ENCODE measurements around the gene CELSR2.

CELSR2 gene

DNA sequence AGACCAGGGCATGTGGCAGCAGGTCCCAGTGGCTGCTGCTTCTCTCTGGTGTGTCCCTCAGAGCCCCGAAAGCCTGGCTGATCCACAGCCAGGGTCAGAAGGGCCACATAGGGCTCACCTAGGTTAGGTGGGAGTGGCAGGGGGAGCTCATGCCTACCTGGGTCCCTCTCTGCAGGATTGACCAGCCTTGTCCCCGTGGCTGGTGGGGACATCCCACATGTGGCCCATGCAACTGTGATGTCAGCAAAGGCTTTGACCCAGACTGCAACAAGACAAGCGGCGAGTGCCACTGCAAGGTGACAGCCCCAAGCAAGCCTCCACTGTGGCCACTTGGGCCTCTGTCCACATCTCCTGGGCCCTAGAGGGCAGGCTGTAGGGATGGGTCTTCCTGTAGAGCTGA lies 15.7 kb downstream of the CELSR2 start:
- DNase-seq (ENCODE audit: low read depth), result no peak

DNA sequence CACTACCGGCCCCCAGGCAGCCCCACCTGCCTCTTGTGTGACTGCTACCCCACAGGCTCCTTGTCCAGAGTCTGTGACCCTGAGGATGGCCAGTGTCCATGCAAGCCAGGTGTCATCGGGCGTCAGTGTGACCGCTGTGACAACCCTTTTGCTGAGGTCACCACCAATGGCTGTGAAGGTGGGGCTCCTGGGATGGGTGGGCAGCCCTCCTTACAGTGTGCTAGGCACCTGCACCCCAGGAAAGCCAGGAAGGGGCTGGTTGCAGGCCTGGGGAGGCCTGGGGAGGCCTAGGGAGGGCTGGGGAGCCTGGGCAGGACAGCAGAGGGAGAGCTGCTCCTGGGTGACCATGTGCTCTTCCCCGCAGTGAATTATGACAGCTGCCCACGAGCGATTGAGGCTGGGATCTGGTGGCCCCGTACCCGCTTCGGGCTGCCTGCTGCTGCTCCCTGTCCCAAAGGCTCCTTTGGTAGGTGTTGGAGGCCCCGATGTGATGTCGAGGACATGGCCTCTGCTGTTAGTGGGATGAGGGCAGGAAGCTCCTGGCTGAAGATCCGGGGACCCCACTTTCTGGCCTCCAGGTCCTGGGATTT lies 16.5 kb downstream of the CELSR2 start:
- no peak for DNase-seq (ENCODE audit: low read depth)

DNA sequence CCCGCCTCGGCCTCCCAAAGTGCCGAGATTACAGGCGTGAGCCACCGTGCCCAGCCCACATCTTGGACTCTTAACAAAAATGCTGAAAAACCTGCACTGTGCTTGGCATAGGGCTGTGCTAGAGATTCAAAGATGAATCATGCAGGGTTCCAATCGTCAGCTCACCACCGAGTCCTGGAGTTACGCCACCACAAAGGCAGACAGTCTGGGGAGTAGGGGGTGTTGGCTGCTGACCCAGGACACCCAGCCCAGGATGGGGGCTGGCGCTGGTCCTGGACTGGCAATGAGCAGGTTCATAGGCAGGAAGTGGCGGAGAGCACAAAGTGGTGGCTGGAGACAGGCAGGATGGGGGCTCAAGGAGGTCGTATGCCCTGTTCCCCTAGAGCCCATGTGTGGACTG lies 17.6 kb downstream of the CELSR2 start:
- no peak for DNase-seq (ENCODE audit: low read depth)

DNA sequence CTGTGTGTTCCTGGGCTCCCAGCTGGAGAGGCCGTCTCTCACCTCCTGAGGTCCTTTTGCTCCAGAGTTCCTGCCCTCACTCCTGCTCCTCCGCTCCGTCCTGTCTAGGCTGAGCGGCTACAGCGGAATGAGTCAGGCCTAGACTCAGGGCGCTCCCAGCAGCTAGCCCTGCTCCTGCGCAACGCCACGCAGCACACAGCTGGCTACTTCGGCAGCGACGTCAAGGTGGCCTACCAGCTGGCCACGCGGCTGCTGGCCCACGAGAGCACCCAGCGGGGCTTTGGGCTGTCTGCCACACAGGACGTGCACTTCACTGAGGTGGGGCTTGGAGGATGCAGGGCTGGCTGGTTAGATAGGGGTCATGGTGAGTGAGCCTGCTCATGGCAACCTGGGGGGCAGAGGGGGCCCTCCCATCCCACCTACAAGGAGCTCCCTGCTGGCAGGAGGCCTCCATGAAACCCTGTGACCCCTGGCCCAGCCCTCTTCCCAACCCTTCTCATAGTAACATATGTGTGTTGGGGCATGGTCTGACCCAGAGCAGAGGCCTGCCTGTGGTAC lies 18.5 kb downstream of the CELSR2 start:
- DNase-seq (ENCODE audit: low read depth), result no peak

DNA sequence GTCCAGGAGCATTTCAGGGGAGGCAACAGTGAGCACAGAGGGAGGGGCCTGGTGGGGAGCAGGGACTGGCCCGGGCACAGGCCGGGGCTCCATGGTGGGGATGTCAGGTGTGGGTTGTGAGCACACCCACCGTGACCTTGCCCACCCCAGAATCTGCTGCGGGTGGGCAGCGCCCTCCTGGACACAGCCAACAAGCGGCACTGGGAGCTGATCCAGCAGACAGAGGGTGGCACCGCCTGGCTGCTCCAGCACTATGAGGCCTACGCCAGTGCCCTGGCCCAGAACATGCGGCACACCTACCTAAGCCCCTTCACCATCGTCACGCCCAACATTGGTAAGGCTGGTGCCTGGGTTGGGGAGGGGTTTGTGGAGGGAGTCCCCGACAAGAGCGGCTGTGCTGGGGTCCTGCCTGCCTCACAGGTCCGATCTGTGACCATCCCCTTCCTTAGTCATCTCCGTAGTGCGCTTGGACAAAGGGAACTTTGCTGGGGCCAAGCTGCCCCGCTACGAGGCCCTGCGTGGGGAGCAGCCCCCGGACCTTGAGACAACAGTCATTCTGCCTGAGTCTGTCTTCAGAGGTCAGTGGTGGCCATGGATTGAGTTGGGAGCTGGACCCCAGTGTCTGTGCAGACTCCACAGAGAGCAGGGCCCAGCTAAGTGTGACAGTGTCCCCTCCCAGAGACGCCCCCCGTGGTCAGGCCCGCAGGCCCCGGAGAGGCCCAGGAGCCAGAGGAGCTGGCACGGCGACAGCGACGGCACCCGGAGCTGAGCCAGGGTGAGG lies 19.3 kb downstream of the CELSR2 start:
- no peak for DNase-seq (ENCODE audit: low read depth)

DNA sequence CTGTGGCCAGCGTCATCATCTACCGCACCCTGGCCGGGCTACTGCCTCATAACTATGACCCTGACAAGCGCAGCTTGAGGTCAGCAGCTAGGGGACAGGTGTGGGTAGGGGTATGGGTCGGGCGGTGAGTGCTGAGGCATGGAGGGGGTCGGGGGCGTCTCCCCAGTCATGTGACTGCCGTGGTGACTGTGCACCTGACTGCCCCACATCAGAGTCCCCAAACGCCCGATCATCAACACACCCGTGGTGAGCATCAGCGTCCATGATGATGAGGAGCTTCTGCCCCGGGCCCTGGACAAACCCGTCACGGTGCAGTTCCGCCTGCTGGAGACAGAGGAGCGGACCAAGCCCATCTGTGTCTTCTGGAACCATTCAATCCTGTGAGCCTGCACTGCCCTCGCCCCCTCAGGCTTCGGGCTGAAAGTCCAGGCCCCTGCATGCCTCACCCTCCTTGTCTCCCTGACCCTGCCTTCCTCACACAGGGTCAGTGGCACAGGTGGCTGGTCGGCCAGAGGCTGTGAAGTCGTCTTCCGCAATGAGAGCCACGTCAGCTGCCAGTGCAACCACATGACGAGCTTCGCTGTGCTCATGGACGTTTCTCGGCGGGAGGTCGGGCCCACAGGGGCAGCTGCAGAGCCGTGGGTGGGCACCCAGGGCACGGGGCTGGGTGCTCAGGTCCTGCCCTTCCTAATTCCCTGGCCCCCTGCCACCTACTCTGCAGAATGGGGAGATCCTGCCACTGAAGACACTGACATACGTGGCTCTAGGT lies 20.1 kb downstream of the CELSR2 start:
- no peak for DNase-seq (ENCODE audit: low read depth)

DNA sequence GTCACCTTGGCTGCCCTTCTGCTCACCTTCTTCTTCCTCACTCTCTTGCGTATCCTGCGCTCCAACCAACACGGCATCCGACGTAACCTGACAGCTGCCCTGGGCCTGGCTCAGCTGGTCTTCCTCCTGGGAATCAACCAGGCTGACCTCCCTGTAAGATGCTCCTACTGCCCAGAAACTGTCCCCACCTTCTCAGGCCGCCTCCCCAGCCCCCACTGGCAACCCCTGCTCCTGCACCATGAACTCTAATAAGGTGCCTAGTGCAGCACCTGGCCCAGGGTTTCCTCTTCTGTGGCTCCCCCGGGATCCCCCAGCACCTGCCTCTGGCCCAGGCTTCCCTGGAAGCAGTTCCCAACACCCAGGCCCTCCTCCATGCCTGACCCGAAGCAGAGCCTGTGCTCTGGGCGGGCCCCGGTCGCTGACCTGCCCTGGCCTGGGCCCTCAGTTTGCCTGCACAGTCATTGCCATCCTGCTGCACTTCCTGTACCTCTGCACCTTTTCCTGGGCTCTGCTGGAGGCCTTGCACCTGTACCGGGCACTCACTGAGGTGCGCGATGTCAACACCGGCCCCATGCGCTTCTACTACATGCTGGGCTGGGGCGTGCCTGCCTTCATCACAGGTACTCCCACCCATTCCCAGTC lies 20.8 kb downstream of the CELSR2 start:
- DNase-seq (ENCODE audit: low read depth), result no peak

DNA sequence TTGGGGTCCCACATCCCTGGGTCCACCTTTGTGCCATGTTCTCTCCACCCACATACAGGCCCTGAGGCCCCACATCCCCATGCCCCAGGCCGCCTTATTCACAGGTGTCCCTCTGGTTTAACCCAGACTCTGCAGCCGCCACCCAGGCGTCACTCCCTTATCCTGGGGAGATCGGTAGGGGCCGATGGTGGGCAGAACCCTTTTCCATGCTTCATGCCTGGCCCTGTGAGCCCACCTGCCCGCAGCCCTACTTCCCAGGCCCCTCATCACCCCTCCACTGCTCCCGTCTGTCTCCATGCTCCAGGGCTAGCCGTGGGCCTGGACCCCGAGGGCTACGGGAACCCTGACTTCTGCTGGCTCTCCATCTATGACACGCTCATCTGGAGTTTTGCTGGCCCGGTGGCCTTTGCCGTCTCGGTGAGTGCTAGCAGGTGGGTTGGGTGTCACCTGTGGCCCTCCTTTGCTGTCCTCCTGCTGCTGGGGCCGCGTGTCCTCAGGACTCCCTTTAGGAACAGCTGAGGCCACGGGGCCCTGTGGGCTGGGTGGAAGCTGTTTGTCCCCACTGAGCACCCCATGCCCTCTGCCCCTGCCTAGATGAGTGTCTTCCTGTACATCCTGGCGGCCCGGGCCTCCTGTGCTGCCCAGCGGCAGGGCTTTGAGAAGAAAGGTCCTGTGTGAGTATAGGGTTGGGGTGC lies 21.4 kb downstream of the CELSR2 start:
- no peak for DNase-seq (ENCODE audit: low read depth)

DNA sequence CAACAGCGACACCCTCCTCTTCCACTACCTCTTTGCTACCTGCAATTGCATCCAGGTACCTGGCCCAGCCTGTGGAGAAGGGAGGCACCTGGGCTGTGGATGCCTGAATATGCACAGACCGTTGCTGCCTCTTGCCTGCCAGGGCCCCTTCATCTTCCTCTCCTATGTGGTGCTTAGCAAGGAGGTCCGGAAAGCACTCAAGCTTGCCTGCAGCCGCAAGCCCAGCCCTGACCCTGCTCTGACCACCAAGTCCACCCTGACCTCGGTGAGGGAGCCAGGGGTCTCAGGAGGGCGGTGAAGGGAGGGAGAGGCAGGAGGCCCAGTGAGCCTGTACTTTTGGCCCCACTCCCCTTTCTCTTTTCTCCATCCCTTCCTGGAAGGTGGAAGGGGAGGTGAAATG lies 22.1 kb downstream of the CELSR2 start:
- no peak for DNase-seq (ENCODE audit: low read depth)

DNA sequence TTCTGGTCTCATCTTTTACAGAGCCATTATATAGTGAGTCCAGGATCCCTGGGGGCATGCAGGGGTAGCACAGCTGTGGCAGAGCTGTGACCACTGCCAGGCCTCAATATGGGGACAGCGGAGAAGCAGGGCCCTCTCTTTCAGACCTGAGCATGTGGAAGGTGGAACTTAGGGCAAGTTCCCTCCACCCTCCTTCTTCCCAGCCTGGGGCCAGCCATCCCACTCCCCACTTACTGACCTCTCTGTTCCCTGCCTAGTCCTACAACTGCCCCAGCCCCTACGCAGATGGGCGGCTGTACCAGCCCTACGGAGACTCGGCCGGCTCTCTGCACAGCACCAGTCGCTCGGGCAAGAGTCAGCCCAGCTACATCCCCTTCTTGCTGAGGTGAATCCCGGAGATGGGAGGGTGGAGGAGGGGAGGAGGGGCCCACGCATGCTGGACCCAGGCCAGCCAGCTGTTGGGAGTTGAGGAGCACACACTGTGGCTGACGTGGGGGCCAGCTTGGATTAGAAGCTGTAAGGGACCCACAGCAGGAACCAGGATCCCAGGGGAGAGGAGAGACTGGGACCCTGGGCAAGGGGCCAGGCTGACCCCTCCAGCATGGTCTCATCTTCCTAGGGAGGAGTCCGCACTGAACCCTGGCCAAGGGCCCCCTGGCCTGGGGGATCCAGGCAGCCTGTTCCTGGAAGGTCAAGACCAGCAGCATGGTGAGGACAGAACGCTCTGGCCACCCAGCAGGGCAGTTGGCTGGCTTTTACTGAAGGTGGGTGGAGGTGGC lies 22.9 kb downstream of the CELSR2 start:
- DNase-seq (ENCODE audit: low read depth), result no peak

DNA sequence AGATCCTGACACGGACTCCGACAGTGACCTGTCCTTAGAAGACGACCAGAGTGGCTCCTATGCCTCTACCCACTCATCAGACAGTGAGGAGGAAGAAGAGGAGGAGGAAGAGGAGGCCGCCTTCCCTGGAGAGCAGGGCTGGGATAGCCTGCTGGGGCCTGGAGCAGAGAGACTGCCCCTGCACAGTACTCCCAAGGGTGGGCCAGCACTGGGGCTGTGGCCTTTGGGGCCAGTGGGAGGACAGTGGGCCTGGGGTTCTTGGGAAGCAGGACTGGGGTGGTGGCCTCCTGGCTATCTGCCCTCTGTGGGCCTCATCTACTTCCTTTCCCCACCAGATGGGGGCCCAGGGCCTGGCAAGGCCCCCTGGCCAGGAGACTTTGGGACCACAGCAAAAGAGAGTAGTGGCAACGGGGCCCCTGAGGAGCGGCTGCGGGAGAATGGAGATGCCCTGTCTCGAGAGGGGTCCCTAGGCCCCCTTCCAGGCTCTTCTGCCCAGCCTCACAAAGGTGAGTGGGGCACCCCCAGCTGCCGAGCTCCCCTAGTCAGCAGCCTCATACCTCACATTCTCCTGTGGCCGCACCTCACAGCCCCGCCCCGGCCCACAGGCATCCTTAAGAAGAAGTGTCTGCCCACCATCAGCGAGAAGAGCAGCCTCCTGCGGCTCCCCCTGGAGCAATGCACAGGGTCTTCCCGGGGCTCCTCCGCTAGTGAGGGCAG lies 23.6 kb downstream of the CELSR2 start:
- no peak for DNase-seq (ENCODE audit: low read depth)

DNA sequence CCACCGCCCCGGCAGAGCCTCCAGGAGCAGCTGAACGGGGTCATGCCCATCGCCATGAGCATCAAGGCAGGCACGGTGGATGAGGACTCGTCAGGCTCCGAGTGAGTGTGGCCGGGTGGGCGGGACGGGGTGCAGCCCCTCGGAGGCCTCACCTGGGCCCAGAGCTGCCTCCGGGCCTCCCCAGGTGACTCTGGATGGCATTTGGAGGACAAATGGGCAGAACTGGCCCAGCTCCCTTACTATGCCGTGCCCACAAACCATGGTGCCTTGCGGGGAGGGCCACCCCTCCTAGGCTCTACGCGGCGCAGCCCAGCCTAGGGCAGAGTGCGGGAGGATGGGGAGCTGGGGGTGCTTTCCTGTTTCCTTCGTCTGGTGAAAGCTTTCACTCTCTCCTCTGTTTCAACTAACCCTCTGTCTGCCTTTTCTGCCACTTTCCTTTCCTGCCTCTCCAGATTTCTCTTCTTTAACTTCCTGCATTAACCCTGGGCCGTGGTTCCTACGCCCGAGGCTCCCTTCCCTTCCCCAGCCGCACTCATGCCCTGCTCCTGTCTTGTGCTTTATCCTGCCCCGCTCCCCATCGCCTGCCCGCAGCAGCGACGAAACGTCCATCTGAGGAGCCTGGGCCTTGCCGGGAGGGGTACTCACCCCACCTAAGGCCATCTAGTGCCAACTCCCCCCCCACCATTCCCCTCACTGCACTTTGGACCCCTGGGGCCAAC lies 24.4 kb downstream of the CELSR2 start:
- no peak for DNase-seq (ENCODE audit: low read depth)

DNA sequence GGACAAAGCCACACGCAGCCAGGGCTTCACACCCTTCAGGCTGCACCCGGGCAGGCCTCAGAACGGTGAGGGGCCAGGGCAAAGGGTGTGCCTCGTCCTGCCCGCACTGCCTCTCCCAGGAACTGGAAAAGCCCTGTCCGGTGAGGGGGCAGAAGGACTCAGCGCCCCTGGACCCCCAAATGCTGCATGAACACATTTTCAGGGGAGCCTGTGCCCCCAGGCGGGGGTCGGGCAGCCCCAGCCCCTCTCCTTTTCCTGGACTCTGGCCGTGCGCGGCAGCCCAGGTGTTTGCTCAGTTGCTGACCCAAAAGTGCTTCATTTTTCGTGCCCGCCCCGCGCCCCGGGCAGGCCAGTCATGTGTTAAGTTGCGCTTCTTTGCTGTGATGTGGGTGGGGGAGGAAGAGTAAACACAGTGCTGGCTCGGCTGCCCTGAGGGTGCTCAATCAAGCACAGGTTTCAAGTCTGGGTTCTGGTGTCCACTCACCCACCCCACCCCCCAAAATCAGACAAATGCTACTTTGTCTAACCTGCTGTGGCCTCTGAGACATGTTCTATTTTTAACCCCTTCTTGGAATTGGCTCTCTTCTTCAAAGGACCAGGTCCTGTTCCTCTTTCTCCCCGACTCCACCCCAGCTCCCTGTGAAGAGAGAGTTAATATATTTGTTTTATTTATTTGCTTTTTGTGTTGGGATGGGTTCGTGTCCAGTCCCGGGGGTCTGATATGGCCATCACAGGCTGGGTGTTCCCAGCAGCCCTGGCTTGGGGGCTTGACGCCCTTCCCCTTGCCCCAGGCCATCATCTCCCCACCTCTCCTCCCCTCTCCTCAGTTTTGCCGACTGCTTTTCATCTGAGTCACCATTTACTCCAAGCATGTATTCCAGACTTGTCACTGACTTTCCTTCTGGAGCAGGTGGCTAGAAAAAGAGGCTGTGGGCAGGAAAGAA lies 25.5 kb downstream of the CELSR2 start:
- DNase-seq (ENCODE audit: low read depth), result no peak

DNA sequence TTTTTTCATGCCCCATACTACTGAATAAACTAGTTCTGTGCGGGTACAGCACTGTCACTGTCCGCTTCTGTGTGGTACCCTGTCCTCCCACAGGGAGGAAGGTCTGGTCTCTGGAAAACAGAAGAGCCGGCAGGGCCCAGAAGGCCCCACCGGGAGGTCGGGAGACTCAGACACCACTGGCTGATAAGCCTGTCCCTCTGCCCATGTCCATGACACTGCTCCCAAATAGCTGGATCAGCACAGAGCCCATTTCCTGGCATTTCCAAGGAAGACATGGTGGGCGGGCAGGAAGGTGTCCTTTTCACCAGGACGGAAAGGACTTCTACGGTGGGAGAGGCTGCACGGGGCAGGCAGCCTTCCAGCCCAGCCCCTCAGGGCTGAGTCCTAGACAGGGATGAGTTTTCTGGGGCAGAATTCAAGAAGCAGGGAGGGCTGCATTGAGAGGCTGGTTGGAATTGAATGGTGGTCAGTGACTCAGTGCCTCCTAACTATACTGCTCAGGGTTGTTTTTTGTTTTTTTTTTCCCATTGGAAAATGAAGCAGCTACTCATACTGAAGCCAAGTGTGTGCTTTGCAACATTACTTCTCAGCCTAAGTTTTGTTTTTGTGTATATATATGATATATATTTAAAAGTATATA lies 26.5 kb downstream of the CELSR2 start:
- DNase-seq (ENCODE audit: low read depth), result no peak

DNA sequence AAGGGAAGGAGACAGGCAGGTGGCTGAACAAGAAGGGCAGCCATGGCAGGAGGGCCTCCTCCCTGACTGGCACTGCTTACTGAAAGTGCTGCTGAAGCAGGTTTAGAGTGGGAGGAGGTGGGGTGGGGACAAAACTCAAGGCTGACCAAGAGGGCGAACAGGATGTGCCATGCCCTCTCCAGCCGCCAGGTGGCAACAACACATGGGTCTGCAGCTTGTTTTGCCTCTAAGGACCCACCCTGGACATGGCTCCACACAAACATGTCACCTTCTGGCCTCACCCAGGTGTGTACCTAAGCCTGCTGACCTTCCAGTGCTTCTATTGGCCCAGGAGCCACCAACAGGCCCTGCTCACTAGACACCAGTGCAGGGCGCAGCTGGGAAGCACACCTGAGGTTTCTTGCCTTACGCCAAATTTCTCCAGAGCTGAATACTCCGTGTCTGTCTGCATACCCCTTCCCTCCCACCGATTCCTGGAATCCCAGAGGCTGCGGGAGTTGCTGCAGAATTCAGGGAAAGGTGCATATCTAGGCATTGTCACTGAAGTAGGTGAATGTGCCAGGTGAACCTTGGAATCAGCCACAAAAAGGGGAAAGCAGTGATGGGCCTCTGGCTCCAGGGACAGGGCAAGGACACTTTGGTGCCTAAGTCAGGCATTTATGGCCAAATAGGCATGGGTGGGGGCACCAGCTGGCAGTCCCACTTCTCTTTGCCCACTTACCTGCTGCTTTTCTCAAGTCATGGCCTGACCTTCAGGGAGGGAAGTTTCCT lies 28.3 kb downstream of the CELSR2 start:
- no peak for DNase-seq (ENCODE audit: low read depth)

DNA sequence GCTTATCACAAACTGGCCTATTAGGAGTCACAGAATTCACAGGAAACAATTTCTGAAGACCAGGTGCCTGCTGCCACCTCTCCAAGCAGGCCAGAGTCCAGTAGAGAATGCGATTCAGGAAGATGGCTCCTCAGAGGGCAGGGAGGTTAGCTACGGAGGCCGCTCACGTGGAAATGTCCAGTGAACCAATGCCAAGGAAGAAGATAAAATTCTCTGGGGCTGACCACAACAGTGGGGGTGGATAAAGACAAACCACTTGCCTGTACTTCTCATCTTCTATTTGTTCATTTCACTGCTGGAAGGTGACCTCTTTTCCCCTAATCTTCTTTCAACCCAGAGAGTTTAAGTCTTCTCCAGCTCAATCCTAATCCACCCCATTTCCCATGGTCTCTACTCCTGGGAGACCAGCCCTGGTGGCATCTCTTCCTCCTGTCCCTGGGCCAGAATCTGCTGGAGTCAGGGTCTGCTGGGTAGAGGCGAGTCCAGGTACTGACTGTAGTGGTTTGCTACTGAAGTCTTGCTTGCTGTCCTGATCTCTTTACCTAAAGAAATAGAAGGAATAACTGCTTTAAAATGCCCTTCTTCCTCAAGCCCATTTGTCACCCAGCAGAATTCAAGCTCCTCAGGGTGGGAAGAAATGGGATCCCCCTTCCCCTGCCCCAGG lies 30.4 kb downstream of the CELSR2 start:
- DNase-seq (ENCODE audit: low read depth), result no peak

DNA sequence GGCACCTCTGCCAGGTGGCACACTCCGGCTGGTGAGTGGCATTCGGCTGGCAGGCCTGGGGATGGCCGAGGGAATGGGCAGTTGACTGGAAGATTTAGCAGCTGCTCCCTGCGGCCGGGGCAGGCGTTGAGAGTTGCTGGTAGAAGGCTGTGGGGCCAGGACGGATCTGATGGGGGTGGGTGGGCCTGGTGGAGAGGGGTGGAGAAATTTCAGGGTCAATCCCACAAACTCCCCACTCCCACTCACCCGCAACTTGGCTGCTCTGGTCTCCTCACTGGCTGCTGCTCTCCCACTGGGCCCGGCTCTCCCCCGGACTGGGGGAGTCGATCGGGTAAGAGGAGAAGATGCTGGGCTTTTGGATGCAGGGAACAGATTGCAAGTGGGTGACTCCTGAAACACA lies 31.5 kb downstream of the CELSR2 start:
- DNase-seq (ENCODE audit: low read depth), result no peak

Data from HS-5 (cell line).